CD8-positive, alpha-beta memory T cell (primary cell): ENCODE measurements around the gene FXYD3. TPM values are rescaled to one million over a fixed set of nuclear protein-coding genes. Genes with fewer than 3 reads are reported as not detected.
"Not testable (repeated sequence)": the region's sequence is repeated elsewhere in the genome, so short reads cannot be mapped to it uniquely, and the experiment has no call there.

Experiments
- CTCF ChIA-PET: fragments of 350-600 bp; sonication (Branson Sonifier 250); formaldehyde crosslinking; loops from one replicate; lab custom pipeline; 2021; ENCODE audit warnings: antibody characterized with exemption; lab: Charles Lee
- POLR2A ChIA-PET: fragments of 350-600 bp; sonication (Branson Sonifier 250); formaldehyde crosslinking; loops from one replicate; lab custom pipeline; 2021; ENCODE audit warnings: antibody characterized with exemption; lab: Charles Lee
- DNase-seq, 5 donors: peaks; one replicate each; pipeline versions ENCODE4 v3.0.0 to v3.0.0-alpha.2; 2020 to 2022; ENCODE audit warnings: mixed read lengths in 1 of 5
- H3K27ac ChIP-seq: one replicate; pipeline ENCODE4 v1.7.0; 2013; ENCODE audit warnings: low read depth, mild to moderate bottlenecking, low read length, moderate library complexity
- H3K27me3 ChIP-seq: 2 replicates; pipeline ENCODE4 v1.7.0; 2013; ENCODE audit warnings: low read length, mild to moderate bottlenecking; ENCODE audit not compliant: insufficient read depth, poor library complexity, severe bottlenecking
- H3K36me3 ChIP-seq: 2 replicates; pipeline ENCODE4 v1.7.0; 2013; ENCODE audit warnings: mild to moderate bottlenecking, low read length, moderate library complexity; ENCODE audit not compliant: insufficient read depth
- H3K4me1 ChIP-seq: 2 replicates; pipeline ENCODE4 v1.7.0; 2013; ENCODE audit warnings: mild to moderate bottlenecking, low read length, moderate library complexity; ENCODE audit not compliant: insufficient read depth
- H3K4me3 ChIP-seq: 2 replicates; pipeline ENCODE4 v1.7.0; 2013; ENCODE audit warnings: mild to moderate bottlenecking, low read length
- H3K9me3 ChIP-seq: 2 replicates; pipeline ENCODE4 v1.7.0; 2013; ENCODE audit warnings: mild to moderate bottlenecking, low read length
- H3K27ac Mint-ChIP-seq, 8 donors: one replicate each; pipeline ENCODE4 v1.8.0; 2020 to 2021; ENCODE audit warnings: mixed read lengths in 8 of 8, mild to moderate bottlenecking in 6 of 8, inconsistent platforms in 3 of 8, moderate library complexity in 3 of 8
- H3K27me3 Mint-ChIP-seq, 2 donors: one replicate each; pipeline ENCODE4 v1.8.0; 2020 to 2021; ENCODE audit warnings: mixed read lengths in 2 of 2, mild to moderate bottlenecking in 1 of 2, moderate library complexity in 1 of 2
- H3K36me3 Mint-ChIP-seq, 3 donors: one replicate each; pipeline ENCODE4 v1.8.0; 2020 to 2021; ENCODE audit warnings: mixed read lengths in 3 of 3, inconsistent platforms in 1 of 3, mild to moderate bottlenecking in 1 of 3
- H3K4me1 Mint-ChIP-seq, 3 donors: one replicate each; pipeline ENCODE4 v1.8.0; 2020 to 2021; ENCODE audit warnings: mixed read lengths in 3 of 3, inconsistent platforms in 1 of 3, mild to moderate bottlenecking in 1 of 3
- H3K4me3 Mint-ChIP-seq, 7 donors: one replicate each; pipeline ENCODE4 v1.8.0; 2020 to 2021; ENCODE audit warnings: mixed read lengths in 7 of 7, mild to moderate bottlenecking in 6 of 7, moderate library complexity in 4 of 7, inconsistent platforms in 2 of 7
- H3K9me3 Mint-ChIP-seq, 5 donors: one replicate each; pipeline ENCODE4 v1.8.0; 2020 to 2022; ENCODE audit warnings: mixed read lengths in 5 of 5, mild to moderate bottlenecking in 3 of 5, moderate library complexity in 2 of 5, inconsistent platforms in 1 of 5
- polyA plus RNA-seq: library from polyadenylated mRNA; unstranded; fragments of 300-500 nt; fragmentation: Illumina TruSeq; gene quantifications from one replicate; pipeline ENCODE4 v1.2.3, GENCODE V29; 2021
- total RNA-seq, 2 experiments: library from RNA; stranded (reverse); gene quantifications; one replicate each; pipeline ENCODE4 v1.2.3, GENCODE V29; 2021

Gene FXYD3
- total and polyA plus RNA-seq, 3 experiments from 2014 or later = not detected

DNA sequence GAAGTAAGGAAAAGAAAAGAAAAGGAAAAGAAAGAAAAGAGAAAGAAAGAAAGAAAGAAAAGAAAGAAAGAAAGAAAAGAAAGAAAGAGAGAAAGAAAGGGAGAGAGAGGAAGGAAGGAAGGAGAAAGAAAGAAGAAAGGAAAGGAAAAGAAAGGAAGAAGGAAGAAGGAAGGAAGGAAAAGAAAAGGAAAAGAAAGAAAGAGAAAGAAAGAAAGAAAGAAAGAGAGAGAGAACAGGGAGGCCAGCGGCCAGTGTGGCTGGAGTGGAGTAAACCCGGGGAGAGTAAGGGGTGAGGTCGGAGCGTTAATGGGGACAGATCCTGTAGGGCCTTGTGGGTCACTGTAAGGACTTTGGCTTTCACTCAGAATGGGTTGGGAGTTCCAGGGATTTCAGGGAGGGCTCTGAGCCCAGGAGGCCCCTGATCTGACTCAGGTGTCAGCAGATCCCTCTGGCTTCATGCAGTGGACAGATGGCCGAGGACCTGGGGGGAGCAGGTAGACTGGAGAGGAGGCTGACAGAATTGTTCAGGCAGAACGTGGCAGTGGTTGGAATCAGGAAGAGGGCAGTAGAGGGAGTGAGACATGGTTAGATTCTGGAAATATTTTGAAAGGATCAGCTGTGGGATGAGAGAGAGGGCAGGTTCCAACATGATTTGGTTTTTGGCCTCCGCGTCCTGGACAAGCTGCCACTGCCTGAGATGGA, 19.8 kb upstream of the FXYD3 start:
- Mint-ChIP-seq H3K36me3 (no peaks in the 10 kb centered on the region), H3K9me3 (no peaks in the 10 kb centered on the region), H3K27me3 (peaks cover 0 to 4% of the 10 kb centered on the region in 2 donors), H3K27ac (peak overlapping the region in 2 of 8 donors; percentile 40 to 95), H3K4me1 (no peaks in the 10 kb centered on the region), H3K4me3 (no peak overlapping the region)
- Histone ChIP-seq H3K27me3 (no peaks in the 10 kb centered on the region), H3K4me3 (no peak overlapping the region), H3K27ac (no peak overlapping the region), H3K9me3 (no peaks in the 10 kb centered on the region), H3K4me1 (peaks cover under 1% of the 10 kb centered on the region), H3K36me3 (no peaks in the 10 kb centered on the region)
- ChIA-PET CTCF (no interaction called here), POLR2A (no interaction called here)
- no peak for DNase-seq

DNA sequence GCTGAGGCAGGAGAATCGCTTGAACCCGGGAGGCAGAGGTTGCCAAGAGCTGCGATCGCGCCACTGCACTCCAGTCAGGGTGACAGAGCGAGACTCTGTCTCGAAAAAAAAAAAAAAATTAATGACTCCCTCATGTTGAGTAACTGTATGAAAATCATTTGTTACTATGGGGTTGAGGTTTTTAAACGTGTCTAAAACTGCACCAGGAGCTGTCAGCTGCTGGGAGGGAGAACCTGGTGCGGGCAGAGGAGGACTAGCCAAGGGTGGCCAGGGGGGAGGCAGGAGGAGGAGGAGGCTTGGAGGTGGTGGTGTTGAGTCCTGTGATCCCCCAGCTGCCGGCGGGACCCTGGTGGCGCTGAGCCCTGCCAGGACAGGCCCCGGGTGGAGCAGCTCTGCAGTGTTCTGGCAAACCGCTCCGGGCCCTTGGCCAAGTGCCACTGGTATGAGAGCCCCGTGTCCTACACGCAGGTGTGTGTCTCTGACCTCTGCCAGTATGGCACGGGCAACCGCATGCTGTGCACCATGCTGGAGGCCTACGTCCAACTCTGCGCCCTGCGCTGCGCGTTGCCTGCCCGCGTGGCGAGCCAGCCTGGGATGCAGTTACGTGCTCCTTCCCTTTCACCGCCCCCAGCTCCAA, 17.1 kb upstream of the FXYD3 start:
- Histone ChIP-seq H3K27ac (no peak overlapping the region), H3K27me3 (no peaks in the 10 kb centered on the region), H3K9me3 (no peaks in the 10 kb centered on the region), H3K36me3 (no peaks in the 10 kb centered on the region), H3K4me1 (no peaks in the 10 kb centered on the region), H3K4me3 (no peak overlapping the region)
- no peaks in the 10 kb centered on the region for H3K36me3 Mint-ChIP-seq
- POLR2A ChIA-PET = interaction anchor here (0.5 kb wide), 1 partner anchor 1929 kb away, joined by 11 read pairs; no protein-coding TSS in a partner anchor
- H3K9me3 Mint-ChIP-seq = no peaks in the 10 kb centered on the region
- H3K27ac Mint-ChIP-seq = no peak overlapping the region
- H3K27me3 Mint-ChIP-seq = no peaks in the 10 kb centered on the region
- no peak for DNase-seq
- H3K4me3 Mint-ChIP-seq = no peak overlapping the region
- CTCF ChIA-PET = no interaction called here
- no peaks in the 10 kb centered on the region for H3K4me1 Mint-ChIP-seq

DNA sequence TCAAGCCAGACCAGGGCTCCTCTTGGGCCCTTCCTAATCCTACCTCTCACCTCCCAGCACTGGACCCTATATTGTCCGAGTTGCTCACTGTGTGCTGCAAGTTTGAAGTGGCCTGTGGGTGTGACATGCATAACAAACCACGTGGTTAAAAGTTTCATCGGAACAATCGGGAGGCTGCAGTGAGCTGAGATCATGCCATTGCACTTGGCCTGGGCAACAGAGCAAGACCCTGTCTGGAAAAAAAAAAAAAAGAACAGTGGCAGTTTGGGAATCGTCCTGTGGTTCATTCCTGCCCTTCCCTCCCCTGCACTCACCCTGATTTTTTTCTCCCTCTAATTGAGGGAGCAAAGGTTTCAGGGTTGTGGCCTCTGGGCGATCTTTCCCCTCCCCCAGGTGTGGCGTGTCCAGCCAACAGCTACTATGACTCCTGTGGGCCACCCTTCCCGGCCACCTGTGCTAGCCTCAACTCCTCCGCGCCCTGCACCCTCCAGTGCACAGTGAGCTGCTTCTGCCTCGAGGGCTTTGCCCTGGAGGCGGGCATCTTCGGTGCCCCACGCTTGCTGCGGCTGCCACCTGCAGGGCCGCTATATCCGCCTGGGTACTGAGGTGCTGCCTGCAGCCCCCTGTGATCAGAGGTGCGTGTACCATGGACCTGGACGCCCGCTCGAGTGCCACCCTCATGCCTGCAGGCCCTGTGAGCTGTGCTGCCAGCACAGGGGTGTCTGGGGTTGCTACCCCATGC, 16.3 kb upstream of the FXYD3 start:
- H3K27ac ChIP-seq = no peak overlapping the region
- Mint-ChIP-seq H3K36me3 (no peaks in the 10 kb centered on the region), H3K27ac (no peak overlapping the region), H3K27me3 (no peaks in the 10 kb centered on the region), H3K9me3 (no peaks in the 10 kb centered on the region), H3K4me3 (no peak overlapping the region), H3K4me1 (no peaks in the 10 kb centered on the region)
- H3K9me3 ChIP-seq = no peaks in the 10 kb centered on the region
- no peak overlapping the region for H3K4me3 ChIP-seq
- no peaks in the 10 kb centered on the region for H3K4me1 ChIP-seq
- no peak for DNase-seq
- ChIA-PET CTCF (interaction anchor here (1.9 kb wide), 1 partner anchor 9 kb away, joined by 5 read pairs; no protein-coding TSS in a partner anchor), POLR2A (no interaction called here)
- H3K27me3 ChIP-seq = no peaks in the 10 kb centered on the region
- H3K36me3 ChIP-seq = no peaks in the 10 kb centered on the region

DNA sequence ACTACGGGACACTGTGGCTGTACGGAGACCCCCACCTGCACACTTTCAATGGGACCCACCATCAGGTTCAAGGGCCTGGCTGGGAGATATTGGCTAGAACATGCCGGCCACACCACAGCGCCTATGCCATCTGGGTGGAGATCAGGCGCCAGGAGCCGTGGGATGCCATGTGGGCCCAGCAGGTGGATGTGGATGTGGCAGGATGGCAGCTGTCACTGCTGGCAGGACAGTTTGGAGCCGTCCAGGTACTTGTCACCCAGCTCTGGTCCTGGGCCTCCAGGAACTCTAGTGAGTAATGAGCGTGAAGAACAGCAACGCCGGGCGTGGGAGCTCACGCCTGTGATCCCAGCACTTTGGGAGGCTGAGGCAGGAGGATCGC, 15.7 kb upstream of the FXYD3 start:
- Mint-ChIP-seq H3K4me3 (no peak overlapping the region), H3K4me1 (no peaks in the 10 kb centered on the region), H3K27me3 (no peaks in the 10 kb centered on the region), H3K27ac (no peak overlapping the region), H3K36me3 (no peaks in the 10 kb centered on the region), H3K9me3 (no peaks in the 10 kb centered on the region)
- ChIA-PET CTCF (interaction anchor here (1.9 kb wide), 1 partner anchor 10 kb away, joined by 5 read pairs; no protein-coding TSS in a partner anchor), POLR2A (no interaction called here)
- Histone ChIP-seq H3K27me3 (no peaks in the 10 kb centered on the region), H3K27ac (no peak overlapping the region), H3K36me3 (no peaks in the 10 kb centered on the region), H3K4me3 (no peak overlapping the region), H3K4me1 (no peaks in the 10 kb centered on the region), H3K9me3 (no peaks in the 10 kb centered on the region)
- no peak for DNase-seq

DNA sequence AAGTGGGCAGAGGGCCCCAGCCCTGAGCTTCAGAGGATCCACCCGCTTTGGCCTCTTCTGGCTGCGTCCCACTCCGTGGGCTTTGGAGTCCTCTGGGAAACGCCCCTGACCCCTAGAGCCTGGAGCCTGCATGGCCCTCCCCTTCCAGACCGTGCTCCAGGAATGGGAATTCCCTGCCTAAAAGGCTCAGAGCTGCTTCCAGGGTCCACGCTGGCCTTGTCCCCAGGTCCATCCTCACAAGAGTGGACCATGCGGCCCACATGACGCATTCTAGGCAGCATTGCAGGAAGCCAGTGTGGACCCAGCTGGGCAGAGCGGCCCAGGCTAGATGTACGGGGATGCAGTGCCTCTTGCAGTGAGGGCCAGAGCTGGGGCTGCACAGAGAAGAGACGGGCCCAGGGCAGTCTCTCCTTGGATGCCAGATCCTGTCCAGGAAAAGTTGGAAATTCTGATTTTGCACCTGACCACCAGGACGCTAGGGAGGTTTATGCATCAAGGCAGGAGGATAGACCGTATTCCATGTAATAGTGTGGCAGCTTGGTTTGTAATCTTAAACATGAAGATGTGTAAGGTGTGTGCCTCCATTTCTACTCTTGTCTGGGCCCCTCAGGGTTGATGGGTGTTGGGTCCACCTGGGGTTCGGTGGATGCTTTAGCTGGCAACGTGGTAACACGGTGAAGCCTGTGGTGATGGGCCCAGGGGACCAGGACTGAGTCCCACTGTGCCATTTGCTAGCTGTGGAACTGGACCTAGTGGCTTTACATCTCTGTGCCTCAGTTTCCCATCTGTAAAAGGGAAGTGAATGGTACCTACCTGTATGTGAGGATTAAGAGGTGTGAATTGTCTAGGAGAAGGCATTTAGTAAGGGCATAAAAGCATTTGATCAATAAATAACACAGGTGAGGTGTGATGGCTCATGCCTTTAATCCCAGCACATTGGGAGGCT, 14.8 kb upstream of the FXYD3 start:
- Mint-ChIP-seq H3K4me1 (no peaks in the 10 kb centered on the region), H3K9me3 (no peaks in the 10 kb centered on the region), H3K36me3 (no peaks in the 10 kb centered on the region), H3K27me3 (no peaks in the 10 kb centered on the region), H3K27ac (peak overlapping the region in 2 of 8 donors; percentile 29), H3K4me3 (no peak overlapping the region)
- Histone ChIP-seq H3K27ac (no peak overlapping the region), H3K4me1 (no peaks in the 10 kb centered on the region), H3K27me3 (no peaks in the 10 kb centered on the region), H3K4me3 (no peak overlapping the region), H3K36me3 (no peaks in the 10 kb centered on the region), H3K9me3 (no peaks in the 10 kb centered on the region)
- ChIA-PET CTCF (interaction anchor here (0.8 to 1.9 kb wide), 3 partner anchors 11 to 128 kb away, joined by 3 to 5 read pairs (median 3); no protein-coding TSS in a partner anchor), POLR2A (no interaction called here)
- DNase-seq = no peak

DNA sequence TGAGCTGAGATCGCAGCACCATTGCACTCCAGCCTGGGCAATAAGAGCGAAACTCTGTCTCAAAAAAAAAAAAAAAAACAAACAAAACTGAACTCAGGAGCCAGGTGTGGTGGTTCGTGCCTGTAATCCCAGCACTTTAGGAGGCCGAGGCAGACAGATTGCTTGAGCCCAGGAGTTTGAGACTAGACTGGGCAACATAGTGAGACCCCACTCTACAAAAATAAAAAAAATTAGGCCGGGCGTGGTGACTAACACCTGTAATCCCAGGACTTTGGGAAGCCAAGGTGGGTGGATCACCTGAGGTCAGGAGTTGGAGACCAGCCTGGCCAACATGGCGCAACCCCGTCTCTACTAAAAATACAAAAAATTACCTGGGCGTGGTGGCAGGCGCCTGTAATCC, 13.7 kb upstream of the FXYD3 start:
- CTCF ChIA-PET, POLR2A ChIA-PET, H3K36me3 ChIP-seq, H3K27me3 ChIP-seq, H3K4me1 ChIP-seq, H3K4me3 ChIP-seq, H3K36me3 Mint-ChIP-seq, H3K9me3 Mint-ChIP-seq, H3K4me3 Mint-ChIP-seq, DNase-seq, H3K27ac ChIP-seq, H3K4me1 Mint-ChIP-seq, H3K27ac Mint-ChIP-seq, H3K27me3 Mint-ChIP-seq, H3K9me3 ChIP-seq: not testable (repeated sequence)

DNA sequence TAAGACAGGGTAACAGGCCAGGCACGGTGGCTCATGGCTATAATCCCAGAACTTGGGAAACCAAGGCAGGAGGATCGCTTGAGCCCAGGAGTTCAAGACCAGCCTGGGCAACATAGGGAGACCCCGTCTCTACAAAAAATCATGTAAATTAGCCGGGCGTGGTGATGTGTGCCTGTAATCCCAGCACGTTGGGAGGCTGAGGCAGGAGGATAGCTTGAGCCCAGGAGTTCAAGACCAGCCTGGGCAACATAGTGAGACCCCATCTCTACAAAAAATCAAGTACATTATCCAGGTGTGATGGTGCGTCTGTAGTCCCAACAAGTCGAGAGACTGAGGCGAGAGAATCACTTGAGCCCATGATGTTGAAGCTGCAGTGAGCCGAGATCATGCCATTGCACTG, 12.0 kb upstream of the FXYD3 start:
- H3K4me1 ChIP-seq, H3K27me3 ChIP-seq, POLR2A ChIA-PET, H3K36me3 Mint-ChIP-seq, H3K27me3 Mint-ChIP-seq, H3K4me3 ChIP-seq, H3K4me3 Mint-ChIP-seq, H3K9me3 Mint-ChIP-seq, CTCF ChIA-PET, DNase-seq, H3K4me1 Mint-ChIP-seq, H3K36me3 ChIP-seq, H3K9me3 ChIP-seq, H3K27ac ChIP-seq: not testable (repeated sequence)
- peak overlapping the region in 3 of 8 donors; percentile 39 to 77 (median 72) for H3K27ac Mint-ChIP-seq
